Hippocampal formation (tissue), 2 donors: ENCODE results near the gene CELF4.
A peak's percentile ranks its signal among the peaks of the same experiment; 100 is the strongest.

ENCODE experiments used
- DNase-seq, 2 donors: peaks; one replicate each; lab custom pipeline; 2025; lab: John Stamatoyannopoulos, UW

The CELF4 gene

GRCh38 chr18:37572736-37573135 lies 7.1 kb upstream of the CELF4 start:
- DNase-seq, result no peak

- no peak for DNase-seq
These were observed 5.7 kb upstream of the CELF4 start for GRCh38 chr18:37571266-37571665.

- no peak for DNase-seq
These were observed 4.8 kb upstream of the CELF4 start for GRCh38 chr18:37570336-37570930.

- DNase-seq, result no peak
These were observed 3.1 kb upstream of the CELF4 start for GRCh38 chr18:37568671-37569070.

GRCh38 chr18:37567994-37568359 lies 2.4 kb upstream of the CELF4 start:
- DNase-seq, result no peak

- no peak for DNase-seq
These were observed 1.7 kb upstream of the CELF4 start for GRCh38 chr18:37567061-37567993.

- no peak for DNase-seq
These were observed 972 bp upstream of the CELF4 start for GRCh38 chr18:37566479-37567060.

GRCh38 chr18:37565977-37566478 lies 430 bp upstream of the CELF4 start:
- peak; percentile 36 to 55 for DNase-seq

- peak; percentile 30 to 60 for DNase-seq
These were observed 892 bp downstream of the CELF4 start for GRCh38 chr18:37564711-37565100.

- DNase-seq, result peak in 1 of 2 donors; percentile 35
These were observed 1.6 kb downstream of the CELF4 start for GRCh38 chr18:37563931-37564392.

GRCh38 chr18:37561986-37562385 lies 3.6 kb downstream of the CELF4 start:
- DNase-seq, result no peak

GRCh38 chr18:37560003-37560402 lies 5.6 kb downstream of the CELF4 start:
- DNase-seq, result no peak

- DNase-seq, result no peak
These were observed 6.4 kb downstream of the CELF4 start for GRCh38 chr18:37559194-37559593.

GRCh38 chr18:37554399-37554787 lies 11.2 kb downstream of the CELF4 start:
- DNase-seq, result no peak

- DNase-seq, result no peak
These were observed 11.8 kb downstream of the CELF4 start for GRCh38 chr18:37553633-37554398.

- DNase-seq, result no peak
These were observed 13.3 kb downstream of the CELF4 start for GRCh38 chr18:37552286-37552685.

- DNase-seq, result no peak
These were observed 13.8 kb downstream of the CELF4 start for GRCh38 chr18:37551846-37552245.

GRCh38 chr18:37551249-37551648 lies 14.3 kb downstream of the CELF4 start:
- no peak for DNase-seq

GRCh38 chr18:37550118-37550875 lies 15.3 kb downstream of the CELF4 start:
- DNase-seq, result no peak

- DNase-seq, result no peak
These were observed 16.8 kb downstream of the CELF4 start for GRCh38 chr18:37548679-37549289.
